Adrenal gland (tissue), 12 donors: ENCODE measurements around the gene STK39. TPM values are rescaled to one million over a fixed set of nuclear protein-coding genes. Genes with fewer than 3 reads are reported as not detected.

Experiments
- DNase-seq, 7 donors: peaks; one replicate each; pipeline ENCODE4 v3.0.0-alpha.2; 2019 to 2020
- H3K27ac ChIP-seq, 5 donors: fragments of 200-600 bp; sonication (generic) in 4 of 5; 1 replicate in 3 of 5; 2 replicates in 2 of 5; pipeline versions ENCODE4 v1.5.1 to v1.8.0; 2016 to 2020; ENCODE audit warnings: mild to moderate bottlenecking in 1 of 5
- H3K27me3 ChIP-seq: fragments of 200-600 bp; 2 replicates; pipeline ENCODE4 v1.8.0; 2021
- H3K36me3 ChIP-seq, 2 donors: fragments of 200-600 bp; replicated peaks in 1 of 2; 1 replicate in 1 of 2; 2 replicates in 1 of 2; pipeline versions ENCODE4 v1.5.1 to v1.8.0; 2018 to 2022
- H3K4me1 ChIP-seq, 2 donors: fragments of 200-600 bp; replicated peaks in 1 of 2; 1 replicate in 1 of 2; 2 replicates in 1 of 2; pipeline versions ENCODE4 v1.5.1 to v1.8.0; 2018 to 2021
- H3K4me3 ChIP-seq, 4 donors: fragments of 200-600 bp; sonication (generic) in 3 of 4; one replicate each; pipeline ENCODE4 v1.5.1; 2016 to 2018
- H3K9me3 ChIP-seq, 3 donors: fragments of 200-600 bp; sonication (generic) in 1 of 3; replicated peaks in 1 of 3; 1 replicate in 2 of 3; 2 replicates in 1 of 3; pipeline versions ENCODE4 v1.5.1 to v1.8.0; 2016 to 2021
- CTCF ChIP-seq, 6 experiments: fragments of 450-650 bp in 4 of 6; fragments of 200-600 bp in 2 of 6; sonication (generic) in 1 of 6; IDR thresholded peaks; 1 replicate in 5 of 6; 2 replicates in 1 of 6; pipeline versions ENCODE4 v1.5.1 to v1.8.0; 2016 to 2021; ENCODE audit warnings: antibody characterized with exemption in 6 of 6, mild to moderate bottlenecking in 2 of 6, moderate library complexity in 1 of 6
- POLR2A ChIP-seq, 2 donors: fragments of 450-650 bp; IDR thresholded peaks; one replicate each; pipeline ENCODE4 v1.6.1; 2017; ENCODE audit warnings: antibody characterized with exemption in 2 of 2, mild to moderate bottlenecking in 2 of 2, moderate library complexity in 1 of 2
- WGBS, 4 donors: extraction: QIAGEN DNeasy Blood & Tissue Kit in 2 of 4; methylation state at CpG; one replicate each; pipeline versions ENCODE4 v1.1.5 to v1.1.7; 2013 to 2017; 5-methylcytosine and 5-hydroxymethylcytosine counted together
- intact Hi-C, 2 donors: fragments of 100-400 bp; cut with DNase I; formaldehyde crosslinking; loops; one replicate each; pipeline versions ENCODE4 v1.14.1 to v1.15.0; 2022 to 2023
- polyA plus RNA-seq, 3 donors: library from polyadenylated mRNA; stranded (reverse); fragments of 200-250 nt in 2 of 3; fragments of 350-450 nt in 1 of 3; fragmentation: Illumina TruSeq in 1 of 3; extraction: RNeasy Lipid Tissue Mini Kit (QIAGEN cat#74804) in 1 of 3; gene quantifications; one replicate each; pipeline ENCODE4 v1.2.3, GENCODE V29; 2013 to 2014
- total RNA-seq, 9 donors: library from RNA; depleted of rRNA in 4 of 9; stranded (reverse); fragments of >200 nt in 4 of 9; fragments of 120-200 nt in 1 of 9; fragmentation: NEBNext Ultra II Directional in 1 of 9; extraction: Animal tissue kit (Norgen Biotek cat#: 25700) in 1 of 9; gene quantifications; one replicate each; pipeline versions ENCODE4 v1.1.0 to v1.2.4, GENCODE V29; 2013 to 2023
- donor health status: healthy with polysubstance abuse.
- donor health status: Bipolar disorder and iron deficiency.
- donor health status: DM: yes; HTN: yes; CAD: no.
- donor health status: DM: no; HTN: no; CAD: no.
- donor health status: DM: no; HTN: no; CAD: no.
- donor health status: DM: yes; HTN: yes; CAD: no.

The STK39 gene
- total and polyA plus RNA-seq, 12 donors = 2.4 to 11.1 (median 5.8) TPM

- 76 to 89% (median 86%) methylated on average over 2 of the region's 2 CpGs for WGBS, 4 donors
- no peak overlapping the region for H3K4me3 ChIP-seq
- TF ChIP-seq CTCF (IDR thresholded peaks at IDR 0.05) (no peak), POLR2A (IDR thresholded peaks at IDR 0.05) (no peak)
- no peaks in the 10 kb centered on the region for H3K4me1 ChIP-seq
- intact Hi-C loops = no loop called here
- no peak for DNase-seq
- no peak overlapping the region for H3K27ac ChIP-seq
- H3K9me3 ChIP-seq = no peaks in the 10 kb centered on the region
- no peaks in the 10 kb centered on the region for H3K27me3 ChIP-seq
- no peaks in the 10 kb centered on the region for H3K36me3 ChIP-seq
These were observed 102.4 kb downstream of the STK39 start for GRCh38 chr2:168145011-168145410.

- TF ChIP-seq POLR2A (IDR thresholded peaks at IDR 0.05) (no peak), CTCF (IDR thresholded peaks at IDR 0.05) (no peak)
- Histone ChIP-seq H3K9me3 (no peaks in the 10 kb centered on the region), H3K27me3 (no peaks in the 10 kb centered on the region), H3K4me3 (no peak overlapping the region), H3K4me1 (no peaks in the 10 kb centered on the region), H3K36me3 (no peaks in the 10 kb centered on the region), H3K27ac (no peak overlapping the region)
- 93 to 97% (median 95%) methylated on average over 3 of the region's 3 CpGs for WGBS, 4 donors
- no peak for DNase-seq
- intact Hi-C loops = no loop called here
These were observed 103.6 kb downstream of the STK39 start for GRCh38 chr2:168143813-168144212.

- Histone ChIP-seq H3K36me3 (no peaks in the 10 kb centered on the region), H3K27ac (no peak overlapping the region), H3K27me3 (no peaks in the 10 kb centered on the region), H3K4me3 (no peak overlapping the region), H3K9me3 (no peaks in the 10 kb centered on the region), H3K4me1 (no peaks in the 10 kb centered on the region)
- TF ChIP-seq POLR2A (IDR thresholded peaks at IDR 0.05) (no peak), CTCF (IDR thresholded peaks at IDR 0.05) (no peak)
- no peak for DNase-seq
- intact Hi-C loops = no loop called here
- WGBS, 4 donors = 96 to 100% (median 99%) methylated on average over 5 of the region's 5 CpGs
These were observed 106.5 kb downstream of the STK39 start for GRCh38 chr2:168140892-168141291.

- WGBS, 4 donors = 62 to 70% (median 67%) methylated on average over 4 of the region's 4 CpGs
- no peak for DNase-seq
- H3K9me3 ChIP-seq = no peaks in the 10 kb centered on the region
- H3K4me1 ChIP-seq = no peaks in the 10 kb centered on the region
- intact Hi-C loops = no loop called here
- H3K36me3 ChIP-seq = no peaks in the 10 kb centered on the region
- no peaks in the 10 kb centered on the region for H3K27me3 ChIP-seq
- H3K4me3 ChIP-seq = no peak overlapping the region
- H3K27ac ChIP-seq = no peak overlapping the region
- TF ChIP-seq POLR2A (IDR thresholded peaks at IDR 0.05) (no peak), CTCF (IDR thresholded peaks at IDR 0.05) (no peak)
These were observed 107.5 kb downstream of the STK39 start for GRCh38 chr2:168139852-168140251.
